Measurements from ENCODE around the gene SMIM44.

The SMIM44 gene

GRCh38 chr19:3459089-3459881 is 24.0 kb downstream of the SMIM44 start:
- H3K9ac ChIP-seq (ENCODE audit: low read length): no peak overlapping the region
- no peak overlapping the region for H3K27ac ChIP-seq (ENCODE audit: low read depth, low read length, poor library complexity, severe bottlenecking)

GRCh38 chr19:3458229-3459088 is 24.8 kb downstream of the SMIM44 start:
- no peaks in the 10 kb centered on the region for H3K9me3 ChIP-seq (ENCODE audit: low read length)
- H2AFZ ChIP-seq (ENCODE audit: low read length): no peak overlapping the region
- no peaks in the 10 kb centered on the region for H3K79me2 ChIP-seq (ENCODE audit: insufficient read depth, low read length)
- H3K27ac ChIP-seq (ENCODE audit: low read depth, low read length, poor library complexity, severe bottlenecking): no peak overlapping the region
- H3K4me1 ChIP-seq (ENCODE audit: insufficient read depth, low read length, severe bottlenecking): no peaks in the 10 kb centered on the region
- no peak overlapping the region for H3K9ac ChIP-seq (ENCODE audit: low read length)
- no peaks in the 10 kb centered on the region for H3K36me3 ChIP-seq (ENCODE audit: insufficient read depth, low read length)
- H3K4me2 ChIP-seq (ENCODE audit: low read length): no peak overlapping the region
- no peaks in the 10 kb centered on the region for H3K9me2 ChIP-seq (ENCODE audit: low read depth, low read length)
- H3F3A ChIP-seq (ENCODE audit: insufficient read depth, low read length): no peaks in the 10 kb centered on the region
- no peak overlapping the region for H3K4me3 ChIP-seq (ENCODE audit: low read depth, low read length, poor library complexity, severe bottlenecking)
- H3K27me3 ChIP-seq (ENCODE audit: insufficient read depth, low read length): no peaks in the 10 kb centered on the region
- TF ChIP-seq, protein P1, sequence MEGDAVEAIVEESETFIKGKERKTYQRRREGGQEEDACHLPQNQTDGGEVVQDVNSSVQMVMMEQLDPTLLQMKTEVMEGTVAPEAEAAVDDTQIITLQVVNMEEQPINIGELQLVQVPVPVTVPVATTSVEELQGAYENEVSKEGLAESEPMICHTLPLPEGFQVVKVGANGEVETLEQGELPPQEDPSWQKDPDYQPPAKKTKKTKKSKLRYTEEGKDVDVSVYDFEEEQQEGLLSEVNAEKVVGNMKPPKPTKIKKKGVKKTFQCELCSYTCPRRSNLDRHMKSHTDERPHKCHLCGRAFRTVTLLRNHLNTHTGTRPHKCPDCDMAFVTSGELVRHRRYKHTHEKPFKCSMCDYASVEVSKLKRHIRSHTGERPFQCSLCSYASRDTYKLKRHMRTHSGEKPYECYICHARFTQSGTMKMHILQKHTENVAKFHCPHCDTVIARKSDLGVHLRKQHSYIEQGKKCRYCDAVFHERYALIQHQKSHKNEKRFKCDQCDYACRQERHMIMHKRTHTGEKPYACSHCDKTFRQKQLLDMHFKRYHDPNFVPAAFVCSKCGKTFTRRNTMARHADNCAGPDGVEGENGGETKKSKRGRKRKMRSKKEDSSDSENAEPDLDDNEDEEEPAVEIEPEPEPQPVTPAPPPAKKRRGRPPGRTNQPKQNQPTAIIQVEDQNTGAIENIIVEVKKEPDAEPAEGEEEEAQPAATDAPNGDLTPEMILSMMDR (IDR thresholded peaks at IDR 0.05; ENCODE audit: low read length): no peak
- no peak for TF ChIP-seq EZH2 (IDR thresholded peaks at IDR 0.05; ENCODE audit: borderline replicate concordance, low read length)
- H4K20me1 ChIP-seq (ENCODE audit: insufficient read depth, low read length): no peaks in the 10 kb centered on the region

More at GRCh38 chr19:3459089-3459881, 24.0 kb downstream of the SMIM44 start:
- no peak overlapping the region for H2AFZ ChIP-seq (ENCODE audit: low read length)
- H4K20me1 ChIP-seq (ENCODE audit: insufficient read depth, low read length): no peaks in the 10 kb centered on the region
- H3K27me3 ChIP-seq (ENCODE audit: insufficient read depth, low read length): no peaks in the 10 kb centered on the region
- H3K4me3 ChIP-seq (ENCODE audit: low read depth, low read length, poor library complexity, severe bottlenecking): no peak overlapping the region
- H3K79me2 ChIP-seq (ENCODE audit: insufficient read depth, low read length): no peaks in the 10 kb centered on the region
- no peak overlapping the region for H3K4me2 ChIP-seq (ENCODE audit: low read length)
- no peaks in the 10 kb centered on the region for H3F3A ChIP-seq (ENCODE audit: insufficient read depth, low read length)
- TF ChIP-seq, protein P1 (IDR thresholded peaks at IDR 0.05; ENCODE audit: low read length): no peak
- no peak for TF ChIP-seq EZH2 (IDR thresholded peaks at IDR 0.05; ENCODE audit: borderline replicate concordance, low read length)
- no peaks in the 10 kb centered on the region for H3K9me3 ChIP-seq (ENCODE audit: low read length)
- no peaks in the 10 kb centered on the region for H3K4me1 ChIP-seq (ENCODE audit: insufficient read depth, low read length, severe bottlenecking)
- no peaks in the 10 kb centered on the region for H3K9me2 ChIP-seq (ENCODE audit: low read depth, low read length)
- no peaks in the 10 kb centered on the region for H3K36me3 ChIP-seq (ENCODE audit: insufficient read depth, low read length)

DNA sequence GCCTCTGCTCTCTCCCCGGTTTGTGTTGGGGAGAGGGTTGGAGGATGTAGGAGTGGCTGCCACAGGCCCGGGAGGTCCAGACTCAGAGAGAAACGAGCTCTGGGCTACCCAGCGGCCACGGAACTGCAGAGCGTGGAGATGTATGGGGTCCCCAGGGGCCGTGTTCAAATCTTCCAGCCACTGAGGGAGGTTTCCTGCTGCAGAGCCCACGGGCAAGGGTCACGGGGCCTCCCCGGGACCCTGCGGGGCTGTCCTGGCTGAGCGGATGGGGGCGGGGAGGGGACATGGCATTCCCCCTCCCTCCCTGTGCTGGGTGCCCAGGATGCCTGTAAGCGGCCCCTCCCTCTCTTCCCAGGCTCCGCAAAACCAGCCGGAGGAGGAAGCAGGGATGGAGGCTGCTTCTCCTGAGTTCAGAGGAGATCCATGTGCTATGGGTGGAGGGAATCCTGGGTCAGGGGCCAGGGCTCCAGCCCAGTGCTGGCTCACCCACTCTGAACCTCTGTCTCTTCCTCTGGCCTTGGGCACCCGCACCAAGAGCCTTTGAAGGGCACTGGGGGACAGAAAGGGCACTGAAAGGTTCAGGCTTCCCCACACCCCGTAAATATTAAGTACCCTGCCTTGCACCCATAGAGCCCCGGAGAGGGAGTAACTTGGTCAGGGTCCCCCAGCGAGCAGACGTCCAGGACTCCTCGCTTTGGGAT is 25.6 kb downstream of the SMIM44 start:
- Histone ChIP-seq H3K27me3 (ENCODE audit: insufficient read depth, low read length) (no peaks in the 10 kb centered on the region), H3K79me2 (ENCODE audit: insufficient read depth, low read length) (no peaks in the 10 kb centered on the region), H3K9me2 (ENCODE audit: low read depth, low read length) (no peaks in the 10 kb centered on the region), H3K36me3 (ENCODE audit: insufficient read depth, low read length) (no peaks in the 10 kb centered on the region; the same call in 1 of the 2 replicates), H3K4me1 (ENCODE audit: insufficient read depth, low read length, severe bottlenecking) (no peaks in the 10 kb centered on the region), H3F3A (ENCODE audit: insufficient read depth, low read length) (no peaks in the 10 kb centered on the region), H3K9ac (ENCODE audit: low read length) (no peak overlapping the region), H2AFZ (ENCODE audit: low read length) (no peak overlapping the region), H3K4me2 (ENCODE audit: low read length) (no peak overlapping the region), H3K27ac (ENCODE audit: low read depth, low read length, poor library complexity, severe bottlenecking) (no peak overlapping the region), H3K9me3 (ENCODE audit: low read length) (no peaks in the 10 kb centered on the region), H4K20me1 (ENCODE audit: insufficient read depth, low read length) (no peaks in the 10 kb centered on the region), H3K4me3 (ENCODE audit: low read depth, low read length, poor library complexity, severe bottlenecking) (no peak overlapping the region)
- no peak for TF ChIP-seq EZH2 (IDR thresholded peaks at IDR 0.05; ENCODE audit: borderline replicate concordance, low read length)
- TF ChIP-seq, protein P1 (IDR thresholded peaks at IDR 0.05; ENCODE audit: low read length): no peak

All from OCI-LY1 (cell line).